ENCODE data around the gene LACRT. TPM values are rescaled to one million over a fixed set of nuclear protein-coding genes. Genes with fewer than 3 reads are reported as not detected.
A peak's percentile ranks its signal among the peaks of the same experiment; 100 is the strongest.

The LACRT gene
- total RNA-seq, 1 experiment from 2014 or later = not detected

GRCh38 chr12:54604436-54604835 is 30.3 kb downstream of the LACRT start:
- H3K9me3 Mint-ChIP-seq (ENCODE audit: low read depth, unreplicated experiment) = no peaks in the 10 kb centered on the region
- peaks cover 8% of the 10 kb centered on the region for H3K4me1 Mint-ChIP-seq (ENCODE audit: low read depth, unreplicated experiment)
- H3K27me3 Mint-ChIP-seq (ENCODE audit: unreplicated experiment) = peaks cover 55% of the 10 kb centered on the region
- CTCF ChIA-PET = interaction anchor here (0.6 kb wide), 1 partner anchor 89 kb away, joined by 5 read pairs; no protein-coding TSS in a partner anchor
- H3K4me3 Mint-ChIP-seq (ENCODE audit: low read depth, unreplicated experiment) = no peak overlapping the region
- intact Hi-C loops (cut with micrococcal nuclease; ENCODE audit: unreplicated experiment) = no loop called here
- TF ChIP-seq CTCF (IDR thresholded peaks at IDR 0.05; ENCODE audit: unreplicated experiment) = no peak
- H3K27ac Mint-ChIP-seq (ENCODE audit: unreplicated experiment) = no peak overlapping the region
- no TSS peak for BruUV-seq (replicated peaks)
- no peaks in the 10 kb centered on the region for H3K36me3 Mint-ChIP-seq (ENCODE audit: insufficient read depth, unreplicated experiment)
- no peak for DNase-seq

- DNase-seq = no peak
- H3K4me1 Mint-ChIP-seq (ENCODE audit: low read depth, unreplicated experiment) = peaks cover 8% of the 10 kb centered on the region
- no peaks in the 10 kb centered on the region for H3K36me3 Mint-ChIP-seq (ENCODE audit: insufficient read depth, unreplicated experiment)
- no peak for TF ChIP-seq CTCF (IDR thresholded peaks at IDR 0.05; ENCODE audit: unreplicated experiment)
- H3K27me3 Mint-ChIP-seq (ENCODE audit: unreplicated experiment) = peaks cover 55% of the 10 kb centered on the region
- intact Hi-C loops (cut with micrococcal nuclease; ENCODE audit: unreplicated experiment) = loop anchor here (2.0 kb wide), 1 partner anchor 25 kb away; no protein-coding TSS in a partner anchor
- no peak overlapping the region for H3K4me3 Mint-ChIP-seq (ENCODE audit: low read depth, unreplicated experiment)
- CTCF ChIA-PET = no interaction called here
- no peaks in the 10 kb centered on the region for H3K9me3 Mint-ChIP-seq (ENCODE audit: low read depth, unreplicated experiment)
- BruUV-seq (replicated peaks) = no TSS peak
- H3K27ac Mint-ChIP-seq (ENCODE audit: unreplicated experiment) = no peak overlapping the region
Observed at GRCh38 chr12:54603872-54604271, 30.8 kb downstream of the LACRT start.

- H3K4me3 Mint-ChIP-seq (ENCODE audit: low read depth, unreplicated experiment) = no peak overlapping the region
- H3K27me3 Mint-ChIP-seq (ENCODE audit: unreplicated experiment) = peaks cover 55% of the 10 kb centered on the region
- peak; percentile 76 for DNase-seq
- no peaks in the 10 kb centered on the region for H3K36me3 Mint-ChIP-seq (ENCODE audit: insufficient read depth, unreplicated experiment)
- CTCF ChIA-PET = interaction anchor here (0.5 kb wide), 1 partner anchor 1425 kb away, joined by 4 read pairs; no protein-coding TSS in a partner anchor
- H3K9me3 Mint-ChIP-seq (ENCODE audit: low read depth, unreplicated experiment) = no peaks in the 10 kb centered on the region
- intact Hi-C loops (cut with micrococcal nuclease; ENCODE audit: unreplicated experiment) = loop anchor here (2.0 kb wide), 1 partner anchor 24 kb away; no protein-coding TSS in a partner anchor
- H3K27ac Mint-ChIP-seq (ENCODE audit: unreplicated experiment) = no peak overlapping the region
- TF ChIP-seq CTCF (IDR thresholded peaks at IDR 0.05; ENCODE audit: unreplicated experiment) = peak; percentile 59
- no TSS peak for BruUV-seq (replicated peaks)
- H3K4me1 Mint-ChIP-seq (ENCODE audit: low read depth, unreplicated experiment) = peaks cover 8% of the 10 kb centered on the region
Observed at GRCh38 chr12:54603173-54603814, 31.4 kb downstream of the LACRT start.

- BruUV-seq (replicated peaks) = no TSS peak
- H3K36me3 Mint-ChIP-seq (ENCODE audit: insufficient read depth, unreplicated experiment) = no peaks in the 10 kb centered on the region
- TF ChIP-seq CTCF (IDR thresholded peaks at IDR 0.05; ENCODE audit: unreplicated experiment) = no peak
- intact Hi-C loops (cut with micrococcal nuclease; ENCODE audit: unreplicated experiment) = loop anchor here (2.0 kb wide), 1 partner anchor 24 kb away; no protein-coding TSS in a partner anchor
- DNase-seq = no peak
- CTCF ChIA-PET = no interaction called here
- no peak overlapping the region for H3K4me3 Mint-ChIP-seq (ENCODE audit: low read depth, unreplicated experiment)
- H3K4me1 Mint-ChIP-seq (ENCODE audit: low read depth, unreplicated experiment) = peaks cover 8% of the 10 kb centered on the region
- no peaks in the 10 kb centered on the region for H3K9me3 Mint-ChIP-seq (ENCODE audit: low read depth, unreplicated experiment)
- no peak overlapping the region for H3K27ac Mint-ChIP-seq (ENCODE audit: unreplicated experiment)
- peaks cover 55% of the 10 kb centered on the region for H3K27me3 Mint-ChIP-seq (ENCODE audit: unreplicated experiment)
Observed at GRCh38 chr12:54602661-54603060, 32.0 kb downstream of the LACRT start.
